GM12874 (cell line): Measurements from ENCODE around the gene CLSTN1.
A peak's percentile ranks its signal among the peaks of the same experiment; 100 is the strongest.

Source experiments
- CTCF ChIP-seq: IDR thresholded peaks from 2 replicates; pipeline ENCODE4 v1.5.1; 2011; ENCODE audit warnings: low read depth, mild to moderate bottlenecking, control low read depth, low read length, moderate library complexity; ENCODE audit not compliant: insufficient read depth

The CLSTN1 gene

GRCh38 chr1:9868244-9868590 lies 44.5 kb upstream of the CLSTN1 start:
- TF ChIP-seq CTCF: no peak

- TF ChIP-seq CTCF: peak; percentile 96
Measured at GRCh38 chr1:9867408-9868243, 43.9 kb upstream of the CLSTN1 start.

- TF ChIP-seq CTCF: no peak
Measured at GRCh38 chr1:9866836-9867235, 43.1 kb upstream of the CLSTN1 start.

GRCh38 chr1:9865724-9866123 lies 42.0 kb upstream of the CLSTN1 start:
- TF ChIP-seq CTCF: no peak

GRCh38 chr1:9863371-9863770 lies 39.6 kb upstream of the CLSTN1 start:
- TF ChIP-seq CTCF: no peak

GRCh38 chr1:9861360-9861759 lies 37.6 kb upstream of the CLSTN1 start:
- TF ChIP-seq CTCF: no peak

GRCh38 chr1:9860887-9861286 lies 37.1 kb upstream of the CLSTN1 start:
- TF ChIP-seq CTCF: no peak
